DOHH2 (cell line): Measurements from ENCODE around the gene MSRB3.

Source experiments
- CTCF ChIP-seq: fragments of 200-600 bp; sonication (generic); IDR thresholded peaks from one replicate; pipeline ENCODE4 v1.5.1; 2014; ENCODE audit warnings: antibody characterized with exemption, mild to moderate bottlenecking, low read depth, low read length; ENCODE audit not compliant: poor library complexity, severe bottlenecking
- EZH2phosphoT487 ChIP-seq: fragments of 200-600 bp; sonication (generic); IDR thresholded peaks from 2 replicates; pipeline ENCODE4 v1.6.1; 2017; ENCODE audit warnings: borderline replicate concordance, mild to moderate bottlenecking, antibody characterized with exemption, low read length, moderate library complexity, mixed read lengths

GRCh38 chr12:65462484-65462883 lies 184.0 kb downstream of the MSRB3 start:
- TF ChIP-seq CTCF: no peak
- no peak for TF ChIP-seq EZH2phosphoT487
